ENCODE data around the gene RASSF3.

RASSF3 gene

DNA sequence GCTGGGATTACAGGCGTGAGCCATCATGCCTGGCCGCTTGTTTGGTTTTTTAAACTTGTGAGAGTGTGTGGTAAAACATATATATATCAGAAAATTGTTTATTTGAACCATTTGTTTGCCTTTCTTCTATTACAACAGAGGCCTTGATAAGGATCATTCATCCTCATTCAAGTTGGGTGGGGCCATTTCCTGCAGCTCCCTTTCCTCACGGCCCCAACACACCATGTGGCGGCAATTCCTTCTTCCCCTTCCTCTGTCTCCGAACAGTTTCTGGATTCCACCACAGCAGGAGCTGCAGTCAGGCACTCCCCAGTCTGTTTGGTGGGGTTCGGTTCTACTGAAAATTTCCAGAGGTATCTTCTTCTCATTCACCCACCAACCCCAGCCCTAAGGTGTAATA lies 42.0 kb upstream of the RASSF3 start:
- intact Hi-C loops (cut with DNase I; ENCODE audit: low total_unique reads) = no loop called here
- H3K27ac ChIP-seq = no peak overlapping the region
- TF ChIP-seq, protein P1, sequence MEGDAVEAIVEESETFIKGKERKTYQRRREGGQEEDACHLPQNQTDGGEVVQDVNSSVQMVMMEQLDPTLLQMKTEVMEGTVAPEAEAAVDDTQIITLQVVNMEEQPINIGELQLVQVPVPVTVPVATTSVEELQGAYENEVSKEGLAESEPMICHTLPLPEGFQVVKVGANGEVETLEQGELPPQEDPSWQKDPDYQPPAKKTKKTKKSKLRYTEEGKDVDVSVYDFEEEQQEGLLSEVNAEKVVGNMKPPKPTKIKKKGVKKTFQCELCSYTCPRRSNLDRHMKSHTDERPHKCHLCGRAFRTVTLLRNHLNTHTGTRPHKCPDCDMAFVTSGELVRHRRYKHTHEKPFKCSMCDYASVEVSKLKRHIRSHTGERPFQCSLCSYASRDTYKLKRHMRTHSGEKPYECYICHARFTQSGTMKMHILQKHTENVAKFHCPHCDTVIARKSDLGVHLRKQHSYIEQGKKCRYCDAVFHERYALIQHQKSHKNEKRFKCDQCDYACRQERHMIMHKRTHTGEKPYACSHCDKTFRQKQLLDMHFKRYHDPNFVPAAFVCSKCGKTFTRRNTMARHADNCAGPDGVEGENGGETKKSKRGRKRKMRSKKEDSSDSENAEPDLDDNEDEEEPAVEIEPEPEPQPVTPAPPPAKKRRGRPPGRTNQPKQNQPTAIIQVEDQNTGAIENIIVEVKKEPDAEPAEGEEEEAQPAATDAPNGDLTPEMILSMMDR (IDR thresholded peaks at IDR 0.05) = no peak

DNA sequence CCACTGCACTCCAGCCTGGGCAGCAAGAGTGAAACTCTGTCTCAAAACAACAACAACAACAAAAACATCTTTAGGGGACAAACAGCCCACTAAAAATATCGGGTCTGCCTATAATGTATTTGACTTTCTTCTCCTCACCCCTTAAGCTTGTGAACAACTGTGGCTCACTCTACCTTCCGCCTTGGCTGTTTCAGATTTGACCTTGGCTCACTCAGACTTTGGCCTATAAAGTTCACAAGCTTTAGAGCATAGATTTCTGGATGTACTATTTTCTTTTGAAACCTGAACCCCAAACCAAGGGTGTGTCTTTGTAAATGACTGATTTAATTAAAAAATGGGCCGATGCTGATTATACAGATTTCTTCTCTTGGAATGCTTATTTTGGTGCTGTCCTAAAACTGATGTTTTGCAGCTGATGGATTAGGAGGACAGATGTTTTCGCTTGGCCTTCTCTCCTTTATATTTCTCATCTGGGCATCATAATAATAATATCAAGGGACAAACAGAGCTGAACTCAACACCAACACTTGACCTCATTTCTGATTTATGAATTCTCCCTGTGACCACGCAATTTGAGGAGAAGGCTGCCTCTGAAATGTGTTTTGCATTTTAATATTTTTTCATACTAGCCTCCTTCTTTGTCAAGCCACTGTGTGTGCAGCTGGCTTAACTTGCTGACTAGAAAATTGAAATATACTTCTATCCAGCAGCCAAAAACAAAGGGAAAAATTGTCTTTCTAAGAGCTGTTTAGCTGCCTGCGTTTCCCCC lies 40.2 kb upstream of the RASSF3 start:
- DNase-seq = no peak
- intact Hi-C loops (cut with DNase I; ENCODE audit: low total_unique reads) = no loop called here
- H3K4me3 ChIP-seq = no peak overlapping the region
- peaks cover 0 to 12% (median 1%) of the 10 kb centered on the region in 3 donors for H3K9me3 ChIP-seq
- TF ChIP-seq, protein P1 (IDR thresholded peaks at IDR 0.05) = no peak
- no peak overlapping the region for H3K27ac ChIP-seq
- H3K36me3 ChIP-seq = no peaks in the 10 kb centered on the region
- H3K4me1 ChIP-seq = peaks cover 0 to 8% (median 2%) of the 10 kb centered on the region in 4 donors
- H3K27me3 ChIP-seq = no peaks in the 10 kb centered on the region

More for the DNA sequence above, 42.0 kb upstream of the RASSF3 start:
- Histone ChIP-seq H3K4me3 (no peak overlapping the region), H3K36me3 (no peaks in the 10 kb centered on the region), H3K4me1 (peaks cover 0 to 8% (median 2%) of the 10 kb centered on the region in 4 donors), H3K27me3 (no peaks in the 10 kb centered on the region), H3K9me3 (no peaks in the 10 kb centered on the region)
- no peak for DNase-seq

DNA sequence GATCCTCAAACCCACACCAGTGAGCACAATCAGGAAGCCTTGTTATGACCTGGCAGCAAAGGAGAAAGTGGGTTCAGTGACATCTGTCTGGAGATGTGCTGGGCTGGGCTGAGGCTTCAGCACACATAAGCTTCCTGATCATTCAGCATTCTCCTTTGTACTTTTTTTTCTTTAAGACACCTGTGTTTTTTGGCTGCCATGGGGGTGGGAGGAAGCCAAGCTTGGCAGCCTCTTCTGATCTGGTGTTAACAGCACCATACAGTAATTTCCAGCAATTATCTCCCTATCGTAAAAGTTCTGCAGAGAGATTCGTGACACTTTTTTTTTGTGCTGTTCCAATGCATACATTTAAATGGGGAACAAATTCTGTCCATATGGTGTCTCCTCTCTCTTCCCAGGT lies 38.9 kb upstream of the RASSF3 start:
- no peak for DNase-seq
- Histone ChIP-seq H3K4me3 (no peak overlapping the region), H3K4me1 (peaks cover 0 to 4% (median under 1%) of the 10 kb centered on the region in 4 donors), H3K27me3 (no peaks in the 10 kb centered on the region), H3K27ac (no peak overlapping the region), H3K36me3 (no peaks in the 10 kb centered on the region), H3K9me3 (peaks cover 0 to 16% (median 5%) of the 10 kb centered on the region in 3 donors)
- intact Hi-C loops (cut with DNase I; ENCODE audit: low total_unique reads) = no loop called here
- TF ChIP-seq, protein P1 (IDR thresholded peaks at IDR 0.05) = no peak

DNA sequence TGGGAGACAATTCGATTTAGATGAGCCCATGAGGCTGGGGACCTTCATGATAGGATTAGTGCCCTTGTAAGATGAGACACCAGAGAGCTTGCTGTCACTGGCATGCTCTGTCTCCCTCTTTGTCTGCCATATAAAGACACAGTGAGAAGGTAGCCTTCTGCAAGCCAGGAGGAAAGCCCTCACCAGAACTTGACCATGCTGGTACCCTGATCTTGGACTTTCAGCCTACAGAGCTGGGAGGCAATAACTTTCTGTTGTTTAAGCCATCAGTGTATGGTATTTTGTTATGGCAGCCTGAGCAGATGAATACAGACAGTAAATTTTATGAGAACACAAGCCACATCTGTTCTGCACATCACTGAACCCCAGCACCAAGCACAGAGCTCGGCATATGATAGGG lies 38.1 kb upstream of the RASSF3 start:
- no peak for DNase-seq
- Histone ChIP-seq H3K4me1 (peaks cover 0 to 5% (median 2%) of the 10 kb centered on the region in 4 donors), H3K4me3 (no peak overlapping the region), H3K9me3 (peaks cover 0 to 16% (median 5%) of the 10 kb centered on the region in 3 donors), H3K27me3 (no peaks in the 10 kb centered on the region), H3K27ac (no peak overlapping the region), H3K36me3 (no peaks in the 10 kb centered on the region)
- intact Hi-C loops (cut with DNase I; ENCODE audit: low total_unique reads) = no loop called here
- TF ChIP-seq, protein P1 (IDR thresholded peaks at IDR 0.05) = no peak

DNA sequence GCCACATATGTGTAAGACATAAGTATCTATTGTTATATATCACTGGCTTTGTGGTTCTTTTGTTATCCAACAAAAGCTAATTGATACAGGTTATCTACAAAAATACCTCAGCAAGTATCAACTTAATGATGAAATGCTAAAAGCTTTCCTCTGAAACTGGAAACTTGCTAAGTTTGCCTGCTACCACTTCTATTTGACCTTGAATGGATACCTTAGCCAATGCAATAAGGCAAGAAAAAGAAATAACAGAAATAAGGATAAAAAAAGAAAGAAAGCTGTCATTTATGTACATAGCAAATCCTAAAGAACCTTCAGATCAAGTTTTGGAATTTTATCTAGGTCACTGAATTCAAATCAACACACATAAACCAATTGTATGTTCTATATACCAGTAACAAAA lies 35.5 kb upstream of the RASSF3 start:
- TF ChIP-seq, protein P1 (IDR thresholded peaks at IDR 0.05) = no peak

More for the DNA sequence above, 35.5 kb upstream of the RASSF3 start:
- intact Hi-C loops (cut with DNase I; ENCODE audit: low total_unique reads) = no loop called here
- Histone ChIP-seq H3K4me3 (no peak overlapping the region), H3K9me3 (peaks cover 0 to 16% (median 5%) of the 10 kb centered on the region in 3 donors), H3K27ac (no peak overlapping the region), H3K36me3 (no peaks in the 10 kb centered on the region), H3K27me3 (no peaks in the 10 kb centered on the region), H3K4me1 (peaks cover 0 to 8% (median 4%) of the 10 kb centered on the region in 4 donors)
- no peak for DNase-seq

Data from tibial artery (tissue), 4 donors.